ENCODE data around the gene HSD17B1.

DNA sequence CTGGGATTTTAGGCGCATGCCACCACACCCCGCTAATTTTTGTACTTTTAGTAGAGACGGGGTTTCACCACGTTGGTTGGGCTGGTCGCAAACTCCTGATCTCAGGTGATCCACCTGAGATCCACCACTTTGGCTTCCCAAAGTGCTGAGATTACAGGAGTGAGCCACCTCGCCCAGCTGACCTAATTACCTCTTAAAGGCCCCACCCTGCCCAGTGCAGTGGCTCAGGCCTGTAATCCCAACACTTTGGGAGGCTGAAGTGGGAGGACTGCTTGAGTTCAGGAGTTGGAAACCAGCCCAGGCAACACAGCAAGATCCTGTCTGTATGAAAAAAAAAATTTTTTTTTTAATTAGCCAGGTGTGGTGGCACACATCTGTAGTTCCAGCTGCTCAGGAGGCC lies 6.4 kb downstream of the HSD17B1 start:
- TF ChIP-seq, protein P1, sequence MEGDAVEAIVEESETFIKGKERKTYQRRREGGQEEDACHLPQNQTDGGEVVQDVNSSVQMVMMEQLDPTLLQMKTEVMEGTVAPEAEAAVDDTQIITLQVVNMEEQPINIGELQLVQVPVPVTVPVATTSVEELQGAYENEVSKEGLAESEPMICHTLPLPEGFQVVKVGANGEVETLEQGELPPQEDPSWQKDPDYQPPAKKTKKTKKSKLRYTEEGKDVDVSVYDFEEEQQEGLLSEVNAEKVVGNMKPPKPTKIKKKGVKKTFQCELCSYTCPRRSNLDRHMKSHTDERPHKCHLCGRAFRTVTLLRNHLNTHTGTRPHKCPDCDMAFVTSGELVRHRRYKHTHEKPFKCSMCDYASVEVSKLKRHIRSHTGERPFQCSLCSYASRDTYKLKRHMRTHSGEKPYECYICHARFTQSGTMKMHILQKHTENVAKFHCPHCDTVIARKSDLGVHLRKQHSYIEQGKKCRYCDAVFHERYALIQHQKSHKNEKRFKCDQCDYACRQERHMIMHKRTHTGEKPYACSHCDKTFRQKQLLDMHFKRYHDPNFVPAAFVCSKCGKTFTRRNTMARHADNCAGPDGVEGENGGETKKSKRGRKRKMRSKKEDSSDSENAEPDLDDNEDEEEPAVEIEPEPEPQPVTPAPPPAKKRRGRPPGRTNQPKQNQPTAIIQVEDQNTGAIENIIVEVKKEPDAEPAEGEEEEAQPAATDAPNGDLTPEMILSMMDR (conservative IDR thresholded peaks at IDR 0.05; ENCODE audit: low read depth, low read length) = no peak
- TF ChIP-seq EZH2phosphoT487 (IDR thresholded peaks at IDR 0.05; ENCODE audit: borderline replicate concordance, low read length) = no peak

All from PC-3 (cell line).